Chondrocyte (in vitro differentiated cells): ENCODE data around the gene SNCAIP. TPM values are rescaled to one million over a fixed set of nuclear protein-coding genes. Genes with fewer than 3 reads are reported as not detected.

Experiments
- DNase-seq: peaks from one replicate; pipeline ENCODE4 v3.0.0; 2021; ENCODE audit warnings: mixed read lengths, low spot score
- H3K27ac Mint-ChIP-seq: one replicate; pipeline ENCODE4 v1.8.0; 2021; ENCODE audit warnings: mild to moderate bottlenecking, moderate library complexity, mixed read lengths; ENCODE audit not compliant: unreplicated experiment
- H3K27me3 Mint-ChIP-seq: 2 replicates; pipeline ENCODE4 v1.8.0; 2021; ENCODE audit warnings: low read depth, mixed read lengths
- H3K36me3 Mint-ChIP-seq: 2 replicates; pipeline ENCODE4 v1.8.0; 2021; ENCODE audit warnings: low read depth, mixed read lengths
- H3K4me1 Mint-ChIP-seq: 2 replicates; pipeline ENCODE4 v1.8.0; 2021; ENCODE audit warnings: low read depth, mild to moderate bottlenecking, mixed read lengths
- H3K4me3 Mint-ChIP-seq: one replicate; pipeline ENCODE4 v1.8.0; 2021; ENCODE audit warnings: mild to moderate bottlenecking, moderate library complexity, mixed read lengths; ENCODE audit not compliant: unreplicated experiment
- H3K9me3 Mint-ChIP-seq: 2 replicates; pipeline ENCODE4 v1.8.0; 2021; ENCODE audit warnings: low read depth, mixed read lengths
- CTCF ChIP-seq: fragments of 200-600 bp; sonication (generic); IDR thresholded peaks from 2 replicates; pipeline ENCODE4 v1.5.0; 2021; ENCODE audit warnings: antibody characterized with exemption, mild to moderate bottlenecking, moderate library complexity
- total RNA-seq: library from RNA; stranded (reverse); gene quantifications from 3 replicates; pipeline ENCODE4 v1.2.1, GENCODE V29; 2021

SNCAIP gene
- total RNA-seq, 1 donor from 2014 or later, result 1.2 TPM

- Mint-ChIP-seq H3K4me1 (peaks cover 18% of the 10 kb centered on the region), H3K27ac (no peak overlapping the region), H3K9me3 (no peaks in the 10 kb centered on the region), H3K4me3 (no peak overlapping the region), H3K36me3 (no peaks in the 10 kb centered on the region), H3K27me3 (peaks cover 29% of the 10 kb centered on the region)
- TF ChIP-seq CTCF, result no peak
- no peak for DNase-seq
Measured at GRCh38 chr5:122314036-122314435, 2.0 kb downstream of the SNCAIP start.

GRCh38 chr5:122315521-122315920 lies 3.5 kb downstream of the SNCAIP start:
- H3K4me3 Mint-ChIP-seq, result no peak overlapping the region
- H3K27ac Mint-ChIP-seq, result no peak overlapping the region
- H3K36me3 Mint-ChIP-seq, result no peaks in the 10 kb centered on the region
- no peak for TF ChIP-seq CTCF
- peaks cover 18% of the 10 kb centered on the region for H3K4me1 Mint-ChIP-seq
- no peak for DNase-seq
- H3K9me3 Mint-ChIP-seq, result no peaks in the 10 kb centered on the region
- peaks cover 27% of the 10 kb centered on the region for H3K27me3 Mint-ChIP-seq

DNA sequence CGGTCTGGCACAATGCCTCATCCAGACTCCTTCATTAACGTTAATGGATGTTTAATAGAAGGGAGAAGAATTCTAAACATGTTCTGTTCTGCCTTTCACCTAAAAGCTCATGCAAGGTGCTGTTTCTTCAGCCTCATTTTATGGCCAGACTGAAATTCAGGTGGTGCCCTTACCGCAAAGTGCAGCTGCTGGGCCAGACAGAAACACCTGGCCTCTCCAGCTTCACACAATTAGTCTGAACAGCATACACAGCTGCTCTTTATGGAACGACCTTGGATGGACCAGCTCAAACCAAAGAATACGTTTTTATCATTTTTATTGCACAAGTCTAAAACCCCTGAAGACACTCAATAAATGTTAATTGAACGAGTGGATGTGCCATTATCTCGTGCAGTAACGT lies 4.6 kb downstream of the SNCAIP start:
- peaks cover 29% of the 10 kb centered on the region for H3K27me3 Mint-ChIP-seq
- no peak for TF ChIP-seq CTCF
- H3K36me3 Mint-ChIP-seq, result no peaks in the 10 kb centered on the region
- no peaks in the 10 kb centered on the region for H3K9me3 Mint-ChIP-seq
- H3K27ac Mint-ChIP-seq, result no peak overlapping the region
- H3K4me1 Mint-ChIP-seq, result peaks cover 13% of the 10 kb centered on the region
- no peak overlapping the region for H3K4me3 Mint-ChIP-seq
- DNase-seq, result no peak

- peaks cover 28% of the 10 kb centered on the region for H3K27me3 Mint-ChIP-seq
- no peak for TF ChIP-seq CTCF
- no peaks in the 10 kb centered on the region for H3K36me3 Mint-ChIP-seq
- DNase-seq, result no peak
- no peaks in the 10 kb centered on the region for H3K9me3 Mint-ChIP-seq
- H3K4me1 Mint-ChIP-seq, result no peaks in the 10 kb centered on the region
- no peak overlapping the region for H3K27ac Mint-ChIP-seq
- H3K4me3 Mint-ChIP-seq, result no peak overlapping the region
Measured at GRCh38 chr5:122319897-122320296, 7.9 kb downstream of the SNCAIP start.

GRCh38 chr5:122321921-122322320 lies 9.9 kb downstream of the SNCAIP start:
- Mint-ChIP-seq H3K4me3 (no peak overlapping the region), H3K36me3 (no peaks in the 10 kb centered on the region), H3K27me3 (peaks cover 22% of the 10 kb centered on the region), H3K9me3 (no peaks in the 10 kb centered on the region), H3K27ac (no peak overlapping the region), H3K4me1 (no peaks in the 10 kb centered on the region)
- DNase-seq, result no peak
- TF ChIP-seq CTCF, result no peak
